ENCODE data around the gene KIF25. TPM values are rescaled to one million over a fixed set of nuclear protein-coding genes. Genes with fewer than 3 reads are reported as not detected.

The KIF25 gene
- total and polyA plus RNA-seq, 4 donors: 0.72 to 0.79 TPM; not detected in 2

GRCh38 chr6:168050881-168051586 lies 53.6 kb downstream of the KIF25 start:
- ATAC-seq (ENCODE audit: low FRiP score) (no peak), DNase-seq (peak in 1 of 2 donors; percentile 44)
- H3K27me3 ChIP-seq (ENCODE audit: control insufficient read depth in 1 of 2, insufficient read depth in 2 of 2, low read length in 1 of 2): no peaks in the 10 kb centered on the region
- intact Hi-C loops (cut with DNase I): no loop called here
- no peak overlapping the region for H3K4me3 ChIP-seq (ENCODE audit: low read length in 2 of 2)
- WGBS, 2 donors: 81 to 83% methylated on average over 23 of the region's 23 CpGs
- no peak overlapping the region for H3K27ac ChIP-seq (ENCODE audit: low read depth in 1 of 2, low read length in 2 of 2)
- no peaks in the 10 kb centered on the region for H3K4me1 ChIP-seq (ENCODE audit: control insufficient read depth in 1 of 2, insufficient read depth in 2 of 2, low read length in 2 of 2)
- H3K9me3 ChIP-seq (ENCODE audit: control insufficient read depth, low read length): no peaks in the 10 kb centered on the region
- no peaks in the 10 kb centered on the region for H3K36me3 ChIP-seq (ENCODE audit: control insufficient read depth in 1 of 2, insufficient read depth in 2 of 2, low read length in 1 of 2)

GRCh38 chr6:168051648-168052047 lies 54.2 kb downstream of the KIF25 start:
- H3K4me3 ChIP-seq (ENCODE audit: low read length in 2 of 2): no peak overlapping the region
- H3K27me3 ChIP-seq (ENCODE audit: control insufficient read depth in 1 of 2, insufficient read depth in 2 of 2, low read length in 1 of 2): no peaks in the 10 kb centered on the region
- H3K36me3 ChIP-seq (ENCODE audit: control insufficient read depth in 1 of 2, insufficient read depth in 2 of 2, low read length in 1 of 2): no peaks in the 10 kb centered on the region
- DNase-seq: peak in 1 of 2 donors; percentile 30
- no peak overlapping the region for H3K27ac ChIP-seq (ENCODE audit: low read depth in 1 of 2, low read length in 2 of 2)
- H3K9me3 ChIP-seq (ENCODE audit: control insufficient read depth, low read length): no peaks in the 10 kb centered on the region
- no peak for ATAC-seq (ENCODE audit: low FRiP score)
- 93 to 96% methylated on average over 9 of the region's 9 CpGs for WGBS, 2 donors
- intact Hi-C loops (cut with DNase I): no loop called here
- no peaks in the 10 kb centered on the region for H3K4me1 ChIP-seq (ENCODE audit: control insufficient read depth in 1 of 2, insufficient read depth in 2 of 2, low read length in 2 of 2)

GRCh38 chr6:168052291-168052891 lies 54.9 kb downstream of the KIF25 start:
- H3K36me3 ChIP-seq (ENCODE audit: control insufficient read depth in 1 of 2, insufficient read depth in 2 of 2, low read length in 1 of 2): no peaks in the 10 kb centered on the region
- no peak overlapping the region for H3K4me3 ChIP-seq (ENCODE audit: low read length in 2 of 2)
- H3K4me1 ChIP-seq (ENCODE audit: control insufficient read depth in 1 of 2, insufficient read depth in 2 of 2, low read length in 2 of 2): no peaks in the 10 kb centered on the region
- peak in 1 of 2 donors; percentile 40 for DNase-seq
- intact Hi-C loops (cut with DNase I): no loop called here
- no peaks in the 10 kb centered on the region for H3K27me3 ChIP-seq (ENCODE audit: control insufficient read depth in 1 of 2, insufficient read depth in 2 of 2, low read length in 1 of 2)
- 97% methylated on average over 26 of the region's 26 CpGs for WGBS, 2 donors
- no peaks in the 10 kb centered on the region for H3K9me3 ChIP-seq (ENCODE audit: control insufficient read depth, low read length)
- no peak overlapping the region for H3K27ac ChIP-seq (ENCODE audit: low read depth in 1 of 2, low read length in 2 of 2)
- ATAC-seq (ENCODE audit: low FRiP score): no peak

- no peak for ATAC-seq (ENCODE audit: low FRiP score)
- Histone ChIP-seq H3K4me1 (ENCODE audit: control insufficient read depth in 1 of 2, insufficient read depth in 2 of 2, low read length in 2 of 2) (no peaks in the 10 kb centered on the region), H3K27me3 (ENCODE audit: control insufficient read depth in 1 of 2, insufficient read depth in 2 of 2, low read length in 1 of 2) (no peaks in the 10 kb centered on the region), H3K9me3 (ENCODE audit: control insufficient read depth, low read length) (no peaks in the 10 kb centered on the region), H3K27ac (ENCODE audit: low read depth in 1 of 2, low read length in 2 of 2) (no peak overlapping the region), H3K4me3 (ENCODE audit: low read length in 2 of 2) (no peak overlapping the region), H3K36me3 (ENCODE audit: control insufficient read depth in 1 of 2, insufficient read depth in 2 of 2, low read length in 1 of 2) (no peaks in the 10 kb centered on the region)
- WGBS, 2 donors: 92 to 95% methylated on average over 38 of the region's 38 CpGs
- peak in 1 of 2 donors; percentile 41 for DNase-seq
- intact Hi-C loops (cut with DNase I): no loop called here
These were observed 55.9 kb downstream of the KIF25 start for GRCh38 chr6:168053086-168053956.

GRCh38 chr6:168053957-168054471 lies 56.5 kb downstream of the KIF25 start:
- WGBS, 2 donors: 96 to 97% methylated on average over 14 of the region's 14 CpGs
- H3K4me1 ChIP-seq (ENCODE audit: control insufficient read depth in 1 of 2, insufficient read depth in 2 of 2, low read length in 2 of 2): no peaks in the 10 kb centered on the region
- H3K27me3 ChIP-seq (ENCODE audit: control insufficient read depth in 1 of 2, insufficient read depth in 2 of 2, low read length in 1 of 2): no peaks in the 10 kb centered on the region
- ATAC-seq (ENCODE audit: low FRiP score) (no peak), DNase-seq (peak in 1 of 2 donors; percentile 37)
- no peaks in the 10 kb centered on the region for H3K36me3 ChIP-seq (ENCODE audit: control insufficient read depth in 1 of 2, insufficient read depth in 2 of 2, low read length in 1 of 2)
- intact Hi-C loops (cut with DNase I): no loop called here
- H3K27ac ChIP-seq (ENCODE audit: low read depth in 1 of 2, low read length in 2 of 2): no peak overlapping the region
- no peak overlapping the region for H3K4me3 ChIP-seq (ENCODE audit: low read length in 2 of 2)
- H3K9me3 ChIP-seq (ENCODE audit: control insufficient read depth, low read length): no peaks in the 10 kb centered on the region

- WGBS, 2 donors: 36 to 41% methylated on average over 18 of the region's 18 CpGs
- peak; percentile 8 for ATAC-seq (ENCODE audit: low FRiP score)
- intact Hi-C loops (cut with DNase I): no loop called here
These were observed 57.5 kb downstream of the KIF25 start for GRCh38 chr6:168054765-168055560.

GRCh38 chr6:168055696-168056489 lies 58.4 kb downstream of the KIF25 start:
- H3K4me3 ChIP-seq (ENCODE audit: low read length in 2 of 2): no peak overlapping the region
- H3K27me3 ChIP-seq (ENCODE audit: control insufficient read depth in 1 of 2, insufficient read depth in 2 of 2, low read length in 1 of 2): no peaks in the 10 kb centered on the region
- no peaks in the 10 kb centered on the region for H3K9me3 ChIP-seq (ENCODE audit: control insufficient read depth, low read length)
- H3K4me1 ChIP-seq (ENCODE audit: control insufficient read depth in 1 of 2, insufficient read depth in 2 of 2, low read length in 2 of 2): no peaks in the 10 kb centered on the region
- intact Hi-C loops (cut with DNase I): no loop called here
- ATAC-seq (ENCODE audit: low FRiP score) (no peak), DNase-seq (peak in 1 of 2 donors; percentile 40)
- H3K27ac ChIP-seq (ENCODE audit: low read depth in 1 of 2, low read length in 2 of 2): no peak overlapping the region
- WGBS, 2 donors: 94 to 96% methylated on average over 22 of the region's 22 CpGs
- H3K36me3 ChIP-seq (ENCODE audit: control insufficient read depth in 1 of 2, insufficient read depth in 2 of 2, low read length in 1 of 2): no peaks in the 10 kb centered on the region

More at GRCh38 chr6:168054765-168055560, 57.5 kb downstream of the KIF25 start:
- Histone ChIP-seq H3K36me3 (ENCODE audit: control insufficient read depth in 1 of 2, insufficient read depth in 2 of 2, low read length in 1 of 2) (no peaks in the 10 kb centered on the region), H3K27ac (ENCODE audit: low read depth in 1 of 2, low read length in 2 of 2) (no peak overlapping the region), H3K27me3 (ENCODE audit: control insufficient read depth in 1 of 2, insufficient read depth in 2 of 2, low read length in 1 of 2) (no peaks in the 10 kb centered on the region), H3K4me3 (ENCODE audit: low read length in 2 of 2) (no peak overlapping the region), H3K4me1 (ENCODE audit: control insufficient read depth in 1 of 2, insufficient read depth in 2 of 2, low read length in 2 of 2) (no peaks in the 10 kb centered on the region), H3K9me3 (ENCODE audit: control insufficient read depth, low read length) (no peaks in the 10 kb centered on the region)
- DNase-seq: peak in 1 of 2 donors; percentile 63
